ENCODE results near the gene KRT17.

Gene KRT17

GRCh38 chr17:41651625-41652460 is 27.5 kb upstream of the KRT17 start:
- TF ChIP-seq, protein P1, sequence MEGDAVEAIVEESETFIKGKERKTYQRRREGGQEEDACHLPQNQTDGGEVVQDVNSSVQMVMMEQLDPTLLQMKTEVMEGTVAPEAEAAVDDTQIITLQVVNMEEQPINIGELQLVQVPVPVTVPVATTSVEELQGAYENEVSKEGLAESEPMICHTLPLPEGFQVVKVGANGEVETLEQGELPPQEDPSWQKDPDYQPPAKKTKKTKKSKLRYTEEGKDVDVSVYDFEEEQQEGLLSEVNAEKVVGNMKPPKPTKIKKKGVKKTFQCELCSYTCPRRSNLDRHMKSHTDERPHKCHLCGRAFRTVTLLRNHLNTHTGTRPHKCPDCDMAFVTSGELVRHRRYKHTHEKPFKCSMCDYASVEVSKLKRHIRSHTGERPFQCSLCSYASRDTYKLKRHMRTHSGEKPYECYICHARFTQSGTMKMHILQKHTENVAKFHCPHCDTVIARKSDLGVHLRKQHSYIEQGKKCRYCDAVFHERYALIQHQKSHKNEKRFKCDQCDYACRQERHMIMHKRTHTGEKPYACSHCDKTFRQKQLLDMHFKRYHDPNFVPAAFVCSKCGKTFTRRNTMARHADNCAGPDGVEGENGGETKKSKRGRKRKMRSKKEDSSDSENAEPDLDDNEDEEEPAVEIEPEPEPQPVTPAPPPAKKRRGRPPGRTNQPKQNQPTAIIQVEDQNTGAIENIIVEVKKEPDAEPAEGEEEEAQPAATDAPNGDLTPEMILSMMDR (IDR thresholded peaks at IDR 0.05; ENCODE audit: insufficient read depth, low read length, missing control alignments) = no peak
- CTCF ChIA-PET = interaction anchor here (1.0 to 19.8 kb wide), 5 partner anchors 12 to 792 kb away, joined by 3 to 554 read pairs (median 172); no protein-coding TSS in a partner anchor
- POLR2A ChIA-PET = no interaction called here
- H3K4me3 ChIP-seq (ENCODE audit: low read depth, low read length) = no peak overlapping the region
- DNase-seq (ENCODE audit: low read depth, low spot score) = no peak

GRCh38 chr17:41650794-41651624 is 26.6 kb upstream of the KRT17 start:
- no peak for DNase-seq (ENCODE audit: low read depth, low spot score)
- ChIA-PET POLR2A (no interaction called here), CTCF (interaction anchor here (0.8 to 19.8 kb wide), 10 partner anchors 9 to 833 kb away, joined by 3 to 554 read pairs (median 26); no protein-coding TSS in a partner anchor)
- TF ChIP-seq, protein P1 (IDR thresholded peaks at IDR 0.05; ENCODE audit: insufficient read depth, low read length, missing control alignments) = no peak
- no peak overlapping the region for H3K4me3 ChIP-seq (ENCODE audit: low read depth, low read length)

DNA sequence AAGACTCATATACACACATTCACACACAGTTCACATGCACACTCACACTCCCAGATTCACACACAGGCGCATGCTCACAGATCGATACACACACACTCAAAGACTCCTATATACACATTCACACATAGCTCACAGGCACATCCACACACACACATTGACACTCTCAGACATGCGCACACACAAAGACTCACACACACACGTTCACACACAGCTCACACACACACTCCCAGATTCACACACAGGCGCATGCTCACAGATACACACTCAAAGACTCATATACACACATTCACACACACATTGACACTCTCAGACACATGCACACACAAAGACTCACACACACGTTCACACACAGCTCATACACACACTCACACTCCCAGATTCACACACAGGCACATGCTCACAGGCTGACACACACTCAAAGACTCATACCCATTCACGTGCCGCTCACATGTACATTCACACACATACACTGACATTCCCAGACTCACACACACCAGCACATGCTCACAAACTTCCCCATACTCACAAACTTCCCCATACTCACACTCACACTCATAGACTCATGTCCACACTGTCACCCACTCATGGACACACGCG is 25.6 kb upstream of the KRT17 start:
- H3K4me3 ChIP-seq (ENCODE audit: low read depth, low read length) = no peak overlapping the region
- ChIA-PET CTCF (interaction anchor here (0.6 to 19.8 kb wide), 26 partner anchors 8 to 1035 kb away, joined by 3 to 554 read pairs (median 18); partner anchors contain the start of genes KRT14, KRT16, KRT17 and KRT9), POLR2A (no interaction called here)
- TF ChIP-seq, protein P1 (IDR thresholded peaks at IDR 0.05; ENCODE audit: insufficient read depth, low read length, missing control alignments) = no peak
- no peak for DNase-seq (ENCODE audit: low read depth, low spot score)

- DNase-seq (ENCODE audit: low read depth, low spot score) = no peak
- TF ChIP-seq, protein P1 (IDR thresholded peaks at IDR 0.05; ENCODE audit: insufficient read depth, low read length, missing control alignments) = peak; percentile 95
- ChIA-PET CTCF (interaction anchor here (0.6 to 19.8 kb wide), 134 partner anchors 8 to 1112 kb away, joined by 3 to 554 read pairs (median 5); partner anchors contain the start of genes KRT12, KRT14, KRT16 and KRT17), POLR2A (interaction anchor here (0.6 to 1.1 kb wide), 3 partner anchors 30 to 167 kb away, joined by 3 to 5 read pairs (median 3); no protein-coding TSS in a partner anchor)
- H3K4me3 ChIP-seq (ENCODE audit: low read depth, low read length) = peak overlapping the region; percentile 50
Observed at GRCh38 chr17:41648411-41649195, 24.2 kb upstream of the KRT17 start.

DNA sequence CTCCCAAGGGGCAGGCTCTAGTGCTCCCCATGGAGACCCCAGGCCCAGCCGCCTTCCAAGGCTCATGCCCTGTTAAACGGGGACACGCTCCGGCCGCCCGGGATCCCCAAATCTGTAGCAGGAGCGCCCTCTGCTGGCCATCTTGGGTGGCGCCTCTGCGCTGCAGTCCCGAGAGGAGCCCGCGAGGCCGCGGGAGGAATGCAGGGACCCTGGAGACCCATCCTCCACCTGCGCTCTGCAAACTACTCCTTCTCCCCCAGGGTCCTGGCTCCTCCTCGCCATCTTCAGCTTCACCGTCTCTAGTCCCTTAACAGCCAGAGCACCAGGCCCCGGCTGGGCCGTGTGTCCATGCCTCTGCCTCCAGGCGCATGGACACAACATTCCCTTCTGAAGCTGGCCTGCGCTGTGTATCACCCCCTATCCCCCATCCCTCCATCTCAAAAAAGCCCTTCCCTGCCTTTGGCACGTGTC is 23.6 kb upstream of the KRT17 start:
- peak overlapping the region; percentile 36 for H3K4me3 ChIP-seq (ENCODE audit: low read depth, low read length)
- TF ChIP-seq, protein P1 (IDR thresholded peaks at IDR 0.05; ENCODE audit: insufficient read depth, low read length, missing control alignments) = peak; percentile 94
- no peak for DNase-seq (ENCODE audit: low read depth, low spot score)
- POLR2A ChIA-PET = interaction anchor here (0.6 to 1.1 kb wide), 2 partner anchors 30 to 99 kb away, joined by 3 to 5 read pairs; no protein-coding TSS in a partner anchor
- CTCF ChIA-PET = interaction anchor here (0.7 to 19.8 kb wide), 120 partner anchors 8 to 1111 kb away, joined by 3 to 554 read pairs (median 6); partner anchors contain the start of genes KRT12, KRT14, KRT16 and KRT17
